HUES64 (cell line): Measurements from ENCODE around the gene MGAT2.

Source experiments
- H3K27ac ChIP-seq: 2 replicates; pipeline ENCODE4 v1.7.0; 2013; ENCODE audit warnings: low read depth, low read length, inconsistent platforms
- H3K27me3 ChIP-seq: 2 replicates; pipeline ENCODE4 v1.6.1; 2013; ENCODE audit warnings: mild to moderate bottlenecking, low read length; ENCODE audit not compliant: insufficient read depth
- H3K36me3 ChIP-seq: 2 replicates; pipeline ENCODE4 v1.6.1; 2013; ENCODE audit warnings: mild to moderate bottlenecking, low read length; ENCODE audit not compliant: insufficient read depth
- H3K4me1 ChIP-seq: 2 replicates; pipeline ENCODE4 v1.6.1; 2013; ENCODE audit warnings: mild to moderate bottlenecking, low read length, moderate library complexity; ENCODE audit not compliant: insufficient read depth
- H3K4me3 ChIP-seq: 2 replicates; pipeline ENCODE4 v1.5.1; 2013; ENCODE audit warnings: mild to moderate bottlenecking, low read length, moderate library complexity
- H3K9ac ChIP-seq: 2 replicates; pipeline ENCODE4 v1.6.1; 2013; ENCODE audit warnings: mild to moderate bottlenecking, low read depth, low read length
- H3K9me3 ChIP-seq: 2 replicates; pipeline ENCODE4 v1.6.1; 2013; ENCODE audit warnings: low read depth, low read length; ENCODE audit not compliant: insufficient read depth

The MGAT2 gene

GRCh38 chr14:49670475-49670874, 49.9 kb downstream of the MGAT2 start:
- Histone ChIP-seq H3K27me3 (no peaks in the 10 kb centered on the region), H3K4me1 (no peaks in the 10 kb centered on the region), H3K9ac (no peak overlapping the region), H3K9me3 (no peaks in the 10 kb centered on the region), H3K4me3 (no peak overlapping the region), H3K27ac (no peak overlapping the region), H3K36me3 (peaks cover 65% of the 10 kb centered on the region)
